ENCODE data around the gene SBF2.
"Not testable (repeated sequence)": the region's sequence is repeated elsewhere in the genome, so short reads cannot be mapped to it uniquely, and the experiment has no call there.

SBF2 gene

GRCh38 chr11:10164621-10165020 is 129.4 kb downstream of the SBF2 start:
- DNase-seq: no peak

- DNase-seq: no peak
Measured at GRCh38 chr11:10162222-10162621, 131.8 kb downstream of the SBF2 start.

GRCh38 chr11:10160350-10160749 is 133.7 kb downstream of the SBF2 start:
- no peak for DNase-seq

- DNase-seq: no peak
Measured at GRCh38 chr11:10158461-10158860, 135.6 kb downstream of the SBF2 start.

GRCh38 chr11:10155793-10156490 is 138.1 kb downstream of the SBF2 start:
- no peak for DNase-seq

- peak; percentile 6 for DNase-seq
Measured at GRCh38 chr11:10150800-10151199, 143.2 kb downstream of the SBF2 start.

GRCh38 chr11:10149553-10149952 is 144.5 kb downstream of the SBF2 start:
- DNase-seq: no peak

- DNase-seq: no peak
Measured at GRCh38 chr11:10147195-10147594, 146.8 kb downstream of the SBF2 start.

GRCh38 chr11:10144954-10145353 is 149.1 kb downstream of the SBF2 start:
- no peak for DNase-seq

GRCh38 chr11:10139656-10140055 is 154.4 kb downstream of the SBF2 start:
- peak; percentile 91 for DNase-seq

GRCh38 chr11:10139143-10139542 is 154.9 kb downstream of the SBF2 start:
- peak; percentile 23 for DNase-seq

- DNase-seq: no peak
Measured at GRCh38 chr11:10134975-10135481, 159.0 kb downstream of the SBF2 start.

- DNase-seq: not testable (repeated sequence)
Measured at GRCh38 chr11:10134226-10134625, 159.8 kb downstream of the SBF2 start.

- not testable (repeated sequence) for DNase-seq
Measured at GRCh38 chr11:10133251-10133650, 160.8 kb downstream of the SBF2 start.

- no peak for DNase-seq
Measured at GRCh38 chr11:10130875-10131274, 163.1 kb downstream of the SBF2 start.

GRCh38 chr11:10129184-10129583 is 164.8 kb downstream of the SBF2 start:
- DNase-seq: not testable (repeated sequence)

GRCh38 chr11:10125522-10126133 is 168.4 kb downstream of the SBF2 start:
- peak; percentile 28 for DNase-seq

GRCh38 chr11:10122326-10123197 is 171.5 kb downstream of the SBF2 start:
- peak; percentile 76 for DNase-seq

GRCh38 chr11:10118865-10119264 is 175.2 kb downstream of the SBF2 start:
- DNase-seq: no peak

- DNase-seq: peak; percentile 85
Measured at GRCh38 chr11:10117709-10118351, 176.2 kb downstream of the SBF2 start.

GRCh38 chr11:10116588-10116987 is 177.4 kb downstream of the SBF2 start:
- DNase-seq: no peak

GRCh38 chr11:10114593-10115404 is 179.2 kb downstream of the SBF2 start:
- DNase-seq: no peak

All from fibroblast of skin of abdomen (primary cell).